K562 (cell line): ENCODE results near the gene MEX3A. TPM values are rescaled to one million over a fixed set of nuclear protein-coding genes. Genes with fewer than 3 reads are reported as not detected.
"Not testable (repeated sequence)": the region's sequence is repeated elsewhere in the genome, so short reads cannot be mapped to it uniquely, and the experiment has no call there.

Experiments
- ATAC-seq: fragments of 200-7000 bp; cut with Tn5 transposase; 3 replicates; pipeline ENCODE4 v1.9.1; 2020; ENCODE audit warnings: moderate library complexity
- BruUV-seq: library from RNA; stranded (reverse); fragments of 400-500 nt; replicated peaks from 2 replicates; lab custom pipeline; 2021; lab: Mats Ljungman, UMichigan
- CTCF ChIA-PET: fragments of 300-600 bp; formaldehyde crosslinking; extraction: SDS; loops from one replicate; lab custom pipeline; 2021; ENCODE audit warnings: low intra/inter-chr PET ratio; lab: Yijun Ruan, JAX
- POLR2A ChIA-PET: fragments of 300-600, 350-650 bp; sonication (Branson Sonifier 250); formaldehyde crosslinking; extraction: SDS; loops from one replicate; lab custom pipeline; 2021; ENCODE audit warnings: antibody characterized with exemption, inconsistent platforms; lab: Yijun Ruan, JAX
- DNase-seq, 4 experiments: peaks; one replicate each; pipeline versions ENCODE4 v3.0.0 to v3.0.0-alpha.2; 2011 to 2018; ENCODE audit warnings: low spot score in 3 of 4, mixed read lengths in 3 of 4; ENCODE audit errors: extremely low read depth in 1 of 4
- FAIRE-seq: peaks from 2 replicates; lab custom pipeline; 2011; peaks lifted over from hg19 to GRCh38; lab: Jason Lieb, UNC
- H2AFZ ChIP-seq: 2 replicates; pipeline ENCODE4 v1.6.0; 2011; ENCODE audit warnings: low read depth, low read length, control low read depth, inconsistent platforms
- H3K27ac ChIP-seq: fragments of 200-600 bp; 3 replicates; pipeline ENCODE4 v1.8.0; 2011; ENCODE audit warnings: low read depth, mild to moderate bottlenecking, control low read depth, inconsistent platforms, low read length, moderate library complexity, mixed read lengths; ENCODE audit errors: extremely low read depth
- H3K27me3 ChIP-seq, 2 experiments: fragments of 300-600 bp in 1 of 2; 2 replicates in 1 of 2; 3 replicates in 1 of 2; pipeline versions ENCODE4 v1.6.0 to v1.8.0; 2011; ENCODE audit warnings: inconsistent platforms in 2 of 2, low read length in 2 of 2, mild to moderate bottlenecking in 1 of 2, mixed read lengths in 1 of 2, moderate library complexity in 1 of 2; ENCODE audit not compliant: control insufficient read depth in 2 of 2, insufficient read depth in 2 of 2
- H3K36me3 ChIP-seq: fragments of 300-600 bp; 3 replicates; pipeline ENCODE4 v1.8.0; 2011; ENCODE audit warnings: mild to moderate bottlenecking, low read length, inconsistent platforms; ENCODE audit not compliant: control insufficient read depth, insufficient read depth
- H3K4me1 ChIP-seq, 2 experiments: fragments of 200-600 bp in 1 of 2; replicated peaks in 1 of 2; 2 replicates in 1 of 2; 3 replicates in 1 of 2; pipeline versions ENCODE4 v1.5.1 to v1.8.0; 2011; ENCODE audit warnings: inconsistent platforms in 2 of 2, low read length in 2 of 2, mild to moderate bottlenecking in 1 of 2, mixed read lengths in 1 of 2, moderate library complexity in 1 of 2; ENCODE audit not compliant: control insufficient read depth in 2 of 2, insufficient read depth in 2 of 2
- H3K4me2 ChIP-seq: 2 replicates; pipeline ENCODE4 v1.6.1; 2011; ENCODE audit warnings: low read length, control low read depth, inconsistent platforms, mixed read lengths; ENCODE audit not compliant: insufficient read depth
- H3K4me3 ChIP-seq: fragments of 200-600 bp; sonication (generic), shearing (Covaris generic); 2 replicates; pipeline ENCODE4 v1.5.1; 2016; ENCODE audit warnings: control low read depth, inconsistent platforms
- H3K79me2 ChIP-seq: fragments of 200-600 bp; 3 replicates; pipeline ENCODE4 v1.8.0; 2011; ENCODE audit warnings: low read length, inconsistent platforms; ENCODE audit not compliant: control insufficient read depth, insufficient read depth
- H3K9ac ChIP-seq, 2 experiments: 2 replicates each; pipeline versions ENCODE4 v1.6.0 to v1.6.1; 2011; ENCODE audit warnings: low read depth in 2 of 2, low read length in 2 of 2, control low read depth in 1 of 2, inconsistent platforms in 1 of 2, mild to moderate bottlenecking in 1 of 2, mixed read lengths in 1 of 2; ENCODE audit not compliant: insufficient read depth in 1 of 2
- H3K9me1 ChIP-seq: one replicate; pipeline ENCODE4 v1.6.0; 2011; ENCODE audit warnings: inconsistent platforms, mild to moderate bottlenecking, low read length, moderate library complexity; ENCODE audit not compliant: control insufficient read depth, insufficient read depth
- H3K9me3 ChIP-seq: replicated peaks from 2 replicates; pipeline ENCODE4 v1.5.1; 2011; ENCODE audit warnings: low read depth, low read length, inconsistent platforms; ENCODE audit not compliant: control insufficient read depth, insufficient read depth
- H4K20me1 ChIP-seq: replicated peaks from 2 replicates; pipeline ENCODE4 v1.6.1; 2011; ENCODE audit warnings: low read length, inconsistent platforms, mixed read lengths; ENCODE audit not compliant: control insufficient read depth, insufficient read depth
- ZSCAN29 ChIP-seq: fragments of 450-650 bp; IDR thresholded peaks from 2 replicates; pipeline ENCODE4 v1.6.1; 2017
- WGBS: fragments of 100-300 bp; shearing (Covaris generic); methylation state at CpG from one replicate; pipeline ENCODE4 v1.1.6; 2016; ENCODE audit warnings: low coverage, mixed read lengths; ENCODE audit not compliant: insufficient coverage; ENCODE audit errors: missing lambda C conversion rate; 5-methylcytosine and 5-hydroxymethylcytosine counted together
- in situ Hi-C: fragments of 300-500 bp; cut with MboI; formaldehyde crosslinking; loops from 4 replicates; pipeline ENCODE4 v1.15.0; 2018; ENCODE audit warnings: inconsistent platforms, mixed read lengths
- intact Hi-C: fragments of 100-400 bp; cut with micrococcal nuclease; formaldehyde crosslinking; loops from 2 replicates; pipeline ENCODE4 v1.14.2; 2022
- polyA plus RNA-seq, 8 experiments: library from polyadenylated mRNA; depleted of rRNA in 4 of 8; stranded (reverse) in 5 of 8; unstranded in 3 of 8; fragments of >200 nt; fragmentation: Nextera tagmentation in 2 of 8; fragmentation: Illumina TruSeq in 1 of 8; extraction: Ambion mirVana in 2 of 8; extraction: Trizol in 1 of 8; gene quantifications; 2 replicates each; pipeline versions ENCODE4 v1.2.1 to v1.2.3, GENCODE V29; 2011 to 2014; ENCODE audit warnings: inconsistent platforms in 1 of 8, missing spikeins in 1 of 8
- total RNA-seq, 7 experiments: library from RNA; depleted of rRNA in 6 of 7; stranded (reverse); fragments of >200 nt in 6 of 7; fragmentation: Illumina TruSeq in 2 of 7; extraction: Trizol in 2 of 7; gene quantifications; 2 replicates each; pipeline versions ENCODE4 v1.2.1 to v1.2.3, GENCODE V29; 2011 to 2021; ENCODE audit warnings: low replicate concordance in 1 of 7
- TF ChIP-seq, protein P1 (sequence below): fragments of 450-650 bp; IDR thresholded peaks from 2 replicates; pipeline ENCODE4 v1.6.1; 2018; ENCODE audit not compliant: partially characterized antibody

MEX3A gene
- total and polyA plus RNA-seq, 9 of the 15 experiments (the other 6 are each of a cell fraction or from before 2014, with no cell fraction given), result 0.36 to 13.7 (median 5.2) TPM

DNA sequence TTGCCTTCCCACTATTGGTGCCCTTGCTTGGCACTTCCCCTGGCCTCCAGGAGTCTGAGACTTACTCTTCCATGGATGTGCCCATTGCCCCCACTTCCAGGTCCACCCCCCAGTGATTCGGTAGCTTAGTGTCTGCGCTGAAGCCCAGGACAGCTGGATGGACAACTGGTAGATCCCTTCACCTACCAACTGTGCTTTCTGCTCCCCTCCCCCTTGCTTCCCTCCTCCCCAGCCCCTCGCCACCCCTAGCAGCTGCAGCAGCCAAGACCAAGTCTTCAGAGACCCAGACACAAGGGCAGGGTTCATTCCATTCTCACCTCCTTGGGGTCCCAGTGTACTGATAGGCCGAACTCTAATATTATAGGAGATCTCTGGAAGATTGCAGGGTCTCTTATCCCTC lies 39.2 kb upstream of the MEX3A start:
- TF ChIP-seq, protein P1, sequence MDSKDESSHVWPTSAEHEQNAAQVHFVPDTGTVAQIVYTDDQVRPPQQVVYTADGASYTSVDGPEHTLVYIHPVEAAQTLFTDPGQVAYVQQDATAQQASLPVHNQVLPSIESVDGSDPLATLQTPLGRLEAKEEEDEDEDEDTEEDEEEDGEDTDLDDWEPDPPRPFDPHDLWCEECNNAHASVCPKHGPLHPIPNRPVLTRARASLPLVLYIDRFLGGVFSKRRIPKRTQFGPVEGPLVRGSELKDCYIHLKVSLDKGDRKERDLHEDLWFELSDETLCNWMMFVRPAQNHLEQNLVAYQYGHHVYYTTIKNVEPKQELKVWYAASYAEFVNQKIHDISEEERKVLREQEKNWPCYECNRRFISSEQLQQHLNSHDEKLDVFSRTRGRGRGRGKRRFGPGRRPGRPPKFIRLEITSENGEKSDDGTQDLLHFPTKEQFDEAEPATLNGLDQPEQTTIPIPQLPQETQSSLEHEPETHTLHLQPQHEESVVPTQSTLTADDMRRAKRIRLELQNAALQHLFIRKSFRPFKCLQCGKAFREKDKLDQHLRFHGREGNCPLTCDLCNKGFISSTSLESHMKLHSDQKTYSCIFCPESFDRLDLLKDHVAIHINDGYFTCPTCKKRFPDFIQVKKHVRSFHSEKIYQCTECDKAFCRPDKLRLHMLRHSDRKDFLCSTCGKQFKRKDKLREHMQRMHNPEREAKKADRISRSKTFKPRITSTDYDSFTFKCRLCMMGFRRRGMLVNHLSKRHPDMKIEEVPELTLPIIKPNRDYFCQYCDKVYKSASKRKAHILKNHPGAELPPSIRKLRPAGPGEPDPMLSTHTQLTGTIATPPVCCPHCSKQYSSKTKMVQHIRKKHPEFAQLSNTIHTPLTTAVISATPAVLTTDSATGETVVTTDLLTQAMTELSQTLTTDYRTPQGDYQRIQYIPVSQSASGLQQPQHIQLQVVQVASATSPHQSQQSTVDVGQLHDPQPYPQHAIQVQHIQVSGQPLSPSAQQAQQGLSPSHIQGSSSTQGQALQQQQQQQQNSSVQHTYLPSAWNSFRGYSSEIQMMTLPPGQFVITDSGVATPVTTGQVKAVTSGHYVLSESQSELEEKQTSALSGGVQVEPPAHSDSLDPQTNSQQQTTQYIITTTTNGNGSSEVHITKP, result peak; percentile 64
- no peak for TF ChIP-seq ZSCAN29
- TF ChIP-seq, all 486 proteins: peak for 1
- no peak overlapping the region for H2AFZ ChIP-seq
- H3K27me3 ChIP-seq, result no peaks in the 10 kb centered on the region
- intact Hi-C loops, result loop anchor here (10.0 kb wide), 1 partner anchor 187 kb away; the partner anchor contains the start of gene KHDC4
- no peak for FAIRE-seq
- BruUV-seq, result no TSS peak
- H3K27ac ChIP-seq, result peak overlapping the region; percentile 99
- no peak overlapping the region for H3K4me3 ChIP-seq
- CTCF ChIA-PET, result no interaction called here
- peaks cover 27% of the 10 kb centered on the region; the same call in 2 of the 3 replicates for H3K36me3 ChIP-seq
- in situ Hi-C loops, result no loop called here
- H3K9me3 ChIP-seq, result no peaks in the 10 kb centered on the region
- peaks cover 74 to 84% of the 10 kb centered on the region in 2 experiments for H3K4me1 ChIP-seq
- 89% methylated on average over 4 of the region's 4 CpGs for WGBS
- POLR2A ChIA-PET, result interaction anchor here (0.6 to 8.5 kb wide), 4 partner anchors 7 to 55 kb away, joined by 3 to 164 read pairs (median 33); no protein-coding TSS in a partner anchor
- H3K9me1 ChIP-seq, result no peaks in the 10 kb centered on the region
- H3K79me2 ChIP-seq, result peaks cover 98% of the 10 kb centered on the region
- H3K9ac ChIP-seq, result peak overlapping the region; percentile 10 to 77; a peak in 2 of 4 replicates
- H3K4me2 ChIP-seq, result peak overlapping the region; percentile 85
- peaks cover 28% of the 10 kb centered on the region for H4K20me1 ChIP-seq
- DNase-seq, result no peak
- no peak for ATAC-seq

DNA sequence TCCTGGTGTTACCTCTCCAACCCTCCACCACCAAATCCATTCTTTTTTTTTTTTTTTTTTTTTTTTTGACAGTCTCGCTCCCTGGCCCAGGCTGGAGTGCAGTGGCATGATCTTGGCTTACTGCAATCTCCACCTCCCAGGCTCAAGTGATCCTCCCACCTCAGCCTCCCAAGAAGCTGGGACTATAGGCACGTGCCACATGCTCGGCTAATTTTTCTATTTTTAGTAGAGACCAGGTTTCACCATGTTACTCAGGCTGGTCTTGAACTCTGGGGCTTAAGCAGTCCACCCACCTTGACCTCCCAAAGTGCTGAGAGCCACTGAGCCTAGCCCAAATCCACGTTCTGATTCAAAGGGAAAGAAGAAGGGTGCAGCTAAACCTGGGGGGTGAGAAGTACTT lies 38.7 kb upstream of the MEX3A start:
- Histone ChIP-seq H3K9ac (peak overlapping the region; percentile 10 to 12; a peak in 2 of 4 replicates), H3K27ac (peak overlapping the region; percentile 99), H4K20me1 (peaks cover 27% of the 10 kb centered on the region), H3K4me1 (peaks cover 70 to 80% of the 10 kb centered on the region in 2 experiments), H3K36me3 (peaks cover 27% of the 10 kb centered on the region; the same call in 2 of the 3 replicates), H3K4me2 (peak overlapping the region; percentile 70; the same call in 1 of the 2 replicates), H3K79me2 (peaks cover 98% of the 10 kb centered on the region)
- intact Hi-C loops, result loop anchor here (10.0 kb wide), 1 partner anchor 186 kb away; the partner anchor contains the start of gene KHDC4
- CTCF ChIA-PET, H3K9me1 ChIP-seq, H3K27me3 ChIP-seq, H3K9me3 ChIP-seq, H2AFZ ChIP-seq, FAIRE-seq, DNase-seq, H3K4me3 ChIP-seq, BruUV-seq, in situ Hi-C loops, ATAC-seq: not testable (repeated sequence)
- POLR2A ChIA-PET, result interaction anchor here (0.6 to 8.5 kb wide), 4 partner anchors 8 to 56 kb away, joined by 3 to 164 read pairs (median 33); no protein-coding TSS in a partner anchor
- WGBS, result 17% methylated on average over 3 of the region's 4 CpGs
